ENCODE measurements around the gene INPP5A.

DNA sequence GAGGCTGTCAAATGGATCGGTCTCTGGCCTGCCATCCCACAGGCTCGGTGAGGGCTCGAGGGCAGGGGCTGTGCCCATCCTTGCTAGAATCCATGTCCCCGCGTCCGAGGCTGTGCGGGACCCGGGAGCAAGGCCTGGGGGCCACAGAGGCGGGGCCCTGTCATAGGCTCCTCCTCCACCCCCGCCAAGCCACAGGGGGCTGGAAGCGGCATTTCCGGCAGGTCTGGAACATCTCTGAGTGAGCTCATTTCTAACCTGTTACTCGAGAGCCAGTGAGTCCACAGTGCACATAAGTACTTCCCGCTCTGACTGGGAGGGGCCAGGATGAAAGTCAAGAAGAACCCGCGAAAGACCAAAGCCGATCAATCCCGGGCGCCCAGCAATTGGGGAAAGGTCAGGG lies 190.7 kb downstream of the INPP5A start:
- no peak for TF ChIP-seq EZH2 (IDR thresholded peaks at IDR 0.05; ENCODE audit: borderline replicate concordance, insufficient read depth, low read depth, low read length, poor library complexity, severe bottlenecking)
- TF ChIP-seq, protein P1, sequence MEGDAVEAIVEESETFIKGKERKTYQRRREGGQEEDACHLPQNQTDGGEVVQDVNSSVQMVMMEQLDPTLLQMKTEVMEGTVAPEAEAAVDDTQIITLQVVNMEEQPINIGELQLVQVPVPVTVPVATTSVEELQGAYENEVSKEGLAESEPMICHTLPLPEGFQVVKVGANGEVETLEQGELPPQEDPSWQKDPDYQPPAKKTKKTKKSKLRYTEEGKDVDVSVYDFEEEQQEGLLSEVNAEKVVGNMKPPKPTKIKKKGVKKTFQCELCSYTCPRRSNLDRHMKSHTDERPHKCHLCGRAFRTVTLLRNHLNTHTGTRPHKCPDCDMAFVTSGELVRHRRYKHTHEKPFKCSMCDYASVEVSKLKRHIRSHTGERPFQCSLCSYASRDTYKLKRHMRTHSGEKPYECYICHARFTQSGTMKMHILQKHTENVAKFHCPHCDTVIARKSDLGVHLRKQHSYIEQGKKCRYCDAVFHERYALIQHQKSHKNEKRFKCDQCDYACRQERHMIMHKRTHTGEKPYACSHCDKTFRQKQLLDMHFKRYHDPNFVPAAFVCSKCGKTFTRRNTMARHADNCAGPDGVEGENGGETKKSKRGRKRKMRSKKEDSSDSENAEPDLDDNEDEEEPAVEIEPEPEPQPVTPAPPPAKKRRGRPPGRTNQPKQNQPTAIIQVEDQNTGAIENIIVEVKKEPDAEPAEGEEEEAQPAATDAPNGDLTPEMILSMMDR (IDR thresholded peaks at IDR 0.05), result no peak
